ENCODE data around the gene KMT2E.

DNA sequence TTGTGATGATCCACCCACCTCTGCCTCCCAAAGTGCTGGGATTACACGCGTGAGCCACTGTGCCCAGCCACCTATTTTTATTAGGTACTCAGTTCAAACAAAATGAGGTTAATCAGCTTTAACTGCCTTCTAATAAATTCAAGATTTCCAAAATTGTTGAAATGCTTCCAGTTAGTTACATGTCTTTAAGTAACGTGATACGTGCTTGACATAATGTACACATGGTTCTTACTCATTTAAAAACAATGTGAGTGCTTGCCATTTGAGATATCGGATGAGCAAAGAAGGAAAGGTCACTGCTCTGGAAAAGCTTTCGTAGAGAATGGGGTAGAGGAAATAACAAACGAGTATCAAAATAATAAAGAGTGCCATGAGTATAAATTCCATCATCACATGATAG is 83.6 kb downstream of the KMT2E start:
- TF ChIP-seq, protein P1, sequence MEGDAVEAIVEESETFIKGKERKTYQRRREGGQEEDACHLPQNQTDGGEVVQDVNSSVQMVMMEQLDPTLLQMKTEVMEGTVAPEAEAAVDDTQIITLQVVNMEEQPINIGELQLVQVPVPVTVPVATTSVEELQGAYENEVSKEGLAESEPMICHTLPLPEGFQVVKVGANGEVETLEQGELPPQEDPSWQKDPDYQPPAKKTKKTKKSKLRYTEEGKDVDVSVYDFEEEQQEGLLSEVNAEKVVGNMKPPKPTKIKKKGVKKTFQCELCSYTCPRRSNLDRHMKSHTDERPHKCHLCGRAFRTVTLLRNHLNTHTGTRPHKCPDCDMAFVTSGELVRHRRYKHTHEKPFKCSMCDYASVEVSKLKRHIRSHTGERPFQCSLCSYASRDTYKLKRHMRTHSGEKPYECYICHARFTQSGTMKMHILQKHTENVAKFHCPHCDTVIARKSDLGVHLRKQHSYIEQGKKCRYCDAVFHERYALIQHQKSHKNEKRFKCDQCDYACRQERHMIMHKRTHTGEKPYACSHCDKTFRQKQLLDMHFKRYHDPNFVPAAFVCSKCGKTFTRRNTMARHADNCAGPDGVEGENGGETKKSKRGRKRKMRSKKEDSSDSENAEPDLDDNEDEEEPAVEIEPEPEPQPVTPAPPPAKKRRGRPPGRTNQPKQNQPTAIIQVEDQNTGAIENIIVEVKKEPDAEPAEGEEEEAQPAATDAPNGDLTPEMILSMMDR (IDR thresholded peaks at IDR 0.05; ENCODE audit: low read depth, low read length, poor library complexity, severe bottlenecking) = no peak
- no peak for TF ChIP-seq EZH2phosphoT487 (IDR thresholded peaks at IDR 0.05; ENCODE audit: borderline replicate concordance, low read length)

All from DOHH2 (cell line).